HUES64 (cell line): ENCODE results near the gene IGDCC3.

Experiments
- H3K27ac ChIP-seq: 2 replicates; pipeline ENCODE4 v1.7.0; 2013; ENCODE audit warnings: low read depth, low read length, inconsistent platforms
- H3K27me3 ChIP-seq: 2 replicates; pipeline ENCODE4 v1.6.1; 2013; ENCODE audit warnings: mild to moderate bottlenecking, low read length; ENCODE audit not compliant: insufficient read depth
- H3K36me3 ChIP-seq: 2 replicates; pipeline ENCODE4 v1.6.1; 2013; ENCODE audit warnings: mild to moderate bottlenecking, low read length; ENCODE audit not compliant: insufficient read depth
- H3K4me1 ChIP-seq: 2 replicates; pipeline ENCODE4 v1.6.1; 2013; ENCODE audit warnings: mild to moderate bottlenecking, low read length, moderate library complexity; ENCODE audit not compliant: insufficient read depth
- H3K4me3 ChIP-seq: 2 replicates; pipeline ENCODE4 v1.5.1; 2013; ENCODE audit warnings: mild to moderate bottlenecking, low read length, moderate library complexity
- H3K9ac ChIP-seq: 2 replicates; pipeline ENCODE4 v1.6.1; 2013; ENCODE audit warnings: mild to moderate bottlenecking, low read depth, low read length
- H3K9me3 ChIP-seq: 2 replicates; pipeline ENCODE4 v1.6.1; 2013; ENCODE audit warnings: low read depth, low read length; ENCODE audit not compliant: insufficient read depth
- WGBS: fragments of 150-250, 120-280 bp; methylation state at CpG from one replicate; pipeline ENCODE4 v1.1.7; 2013; ENCODE audit warnings: missing lambda C conversion rate; 5-methylcytosine and 5-hydroxymethylcytosine counted together

IGDCC3 gene

GRCh38 chr15:65395567-65396202, 17.9 kb upstream of the IGDCC3 start:
- H3K4me1 ChIP-seq, result no peaks in the 10 kb centered on the region
- H3K9me3 ChIP-seq, result no peaks in the 10 kb centered on the region
- H3K27me3 ChIP-seq, result peaks cover 29% of the 10 kb centered on the region
- no peak overlapping the region for H3K27ac ChIP-seq
- peak overlapping the region; percentile 41 for H3K4me3 ChIP-seq
- H3K36me3 ChIP-seq, result peaks cover 29% of the 10 kb centered on the region
- WGBS, result 93% methylated on average over 72 of the region's 72 CpGs
- H3K9ac ChIP-seq, result no peak overlapping the region

DNA sequence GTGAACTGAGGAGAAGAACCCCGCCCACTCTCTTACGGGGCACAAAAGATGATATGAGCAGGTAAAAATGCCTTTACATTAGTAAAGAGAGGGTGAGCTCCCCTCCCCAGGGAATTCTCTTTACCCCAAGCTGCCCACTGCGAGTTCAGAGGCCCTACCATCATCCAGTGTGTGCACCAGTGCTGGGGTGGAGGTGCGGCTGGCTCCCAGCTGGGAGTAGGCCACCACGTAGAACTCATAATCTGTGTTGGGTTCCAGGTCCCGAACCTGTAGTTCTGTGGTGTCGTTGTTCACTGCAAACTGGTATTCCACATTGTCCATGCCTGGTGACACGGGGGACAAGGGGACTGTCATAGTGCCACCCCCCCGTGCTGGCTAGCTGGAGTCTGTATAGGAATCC, 17.1 kb upstream of the IGDCC3 start:
- peaks cover 29% of the 10 kb centered on the region for H3K27me3 ChIP-seq
- 93% methylated on average over 9 of the region's 9 CpGs for WGBS
- no peak overlapping the region for H3K9ac ChIP-seq
- H3K9me3 ChIP-seq, result no peaks in the 10 kb centered on the region
- H3K4me3 ChIP-seq, result no peak overlapping the region
- H3K27ac ChIP-seq, result no peak overlapping the region
- H3K4me1 ChIP-seq, result no peaks in the 10 kb centered on the region
- H3K36me3 ChIP-seq, result peaks cover 34% of the 10 kb centered on the region

GRCh38 chr15:65394280-65394789, 16.5 kb upstream of the IGDCC3 start:
- Histone ChIP-seq H3K36me3 (peaks cover 39% of the 10 kb centered on the region), H3K9me3 (no peaks in the 10 kb centered on the region), H3K4me1 (no peaks in the 10 kb centered on the region), H3K4me3 (no peak overlapping the region), H3K9ac (no peak overlapping the region), H3K27me3 (peaks cover 29% of the 10 kb centered on the region), H3K27ac (no peak overlapping the region)
- whole genome bisulfite sequencing, result 95% methylated on average over 11 of the region's 11 CpGs

GRCh38 chr15:65393557-65393956, 15.8 kb upstream of the IGDCC3 start:
- Histone ChIP-seq H3K4me1 (no peaks in the 10 kb centered on the region), H3K9ac (no peak overlapping the region), H3K9me3 (no peaks in the 10 kb centered on the region), H3K27ac (no peak overlapping the region), H3K4me3 (no peak overlapping the region), H3K36me3 (peaks cover 47% of the 10 kb centered on the region), H3K27me3 (peaks cover 29% of the 10 kb centered on the region)
- WGBS, result 96% methylated on average over 8 of the region's 8 CpGs

GRCh38 chr15:65393091-65393490, 15.3 kb upstream of the IGDCC3 start:
- WGBS, result 96% methylated on average over 13 of the region's 13 CpGs
- Histone ChIP-seq H3K4me3 (no peak overlapping the region), H3K4me1 (no peaks in the 10 kb centered on the region), H3K27ac (no peak overlapping the region), H3K9me3 (no peaks in the 10 kb centered on the region), H3K36me3 (peaks cover 48% of the 10 kb centered on the region), H3K9ac (no peak overlapping the region), H3K27me3 (peaks cover 29% of the 10 kb centered on the region)

DNA sequence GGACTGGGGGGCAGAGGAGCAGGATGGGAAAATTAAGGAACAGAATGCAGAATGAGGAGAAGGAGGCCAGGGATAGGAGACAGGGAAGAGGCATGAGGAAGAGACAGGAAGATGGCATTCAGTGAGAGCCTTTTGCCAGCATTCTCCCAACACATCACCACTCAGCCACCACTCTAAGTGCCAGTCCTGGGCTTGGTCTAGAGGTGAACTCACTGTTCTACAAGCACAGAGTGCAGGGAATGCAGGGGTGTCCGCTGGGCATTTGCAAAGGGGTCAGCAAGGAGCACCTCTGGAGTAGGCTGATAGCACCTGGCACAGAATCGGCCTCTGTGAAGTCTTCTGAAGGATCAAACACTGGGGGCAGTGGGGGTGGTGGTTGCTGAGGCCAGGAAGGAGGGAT, 14.6 kb upstream of the IGDCC3 start:
- peaks cover 44% of the 10 kb centered on the region for H3K36me3 ChIP-seq
- H3K4me3 ChIP-seq, result no peak overlapping the region
- 94% methylated on average over 2 of the region's 2 CpGs for WGBS
- no peak overlapping the region for H3K27ac ChIP-seq
- no peaks in the 10 kb centered on the region for H3K9me3 ChIP-seq
- H3K4me1 ChIP-seq, result no peaks in the 10 kb centered on the region
- H3K9ac ChIP-seq, result no peak overlapping the region
- H3K27me3 ChIP-seq, result peaks cover 22% of the 10 kb centered on the region

- Histone ChIP-seq H3K27me3 (peaks cover 16% of the 10 kb centered on the region), H3K4me1 (no peaks in the 10 kb centered on the region), H3K4me3 (no peak overlapping the region), H3K27ac (no peak overlapping the region), H3K9ac (no peak overlapping the region), H3K36me3 (peaks cover 45% of the 10 kb centered on the region), H3K9me3 (no peaks in the 10 kb centered on the region)
- WGBS, result 90% methylated on average over 10 of the region's 10 CpGs
These were observed 13.9 kb upstream of the IGDCC3 start for GRCh38 chr15:65391732-65392131.

DNA sequence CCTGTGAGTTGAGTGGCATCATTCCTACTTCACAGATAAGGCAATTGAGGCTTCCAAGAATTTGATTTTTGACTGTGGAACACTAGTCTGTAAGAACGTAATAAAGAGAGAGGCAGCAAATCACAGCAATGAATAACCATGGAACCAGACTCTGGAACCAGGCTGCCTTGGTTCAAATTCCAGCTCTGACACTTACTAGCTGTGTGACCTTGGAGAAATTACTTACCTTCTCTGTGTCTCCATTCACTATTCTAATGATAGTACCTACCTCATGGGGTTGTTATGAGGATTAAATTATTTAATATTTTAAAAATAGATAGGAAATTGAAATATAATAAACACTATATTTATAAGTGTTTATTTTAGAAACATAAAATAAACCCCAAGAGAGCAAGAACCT, 12.6 kb upstream of the IGDCC3 start:
- H3K36me3 ChIP-seq, result peaks cover 47% of the 10 kb centered on the region
- H3K9ac ChIP-seq, result no peak overlapping the region
- WGBS, result 89% methylated on average over 1 of the region's 1 CpG
- H3K9me3 ChIP-seq, result no peaks in the 10 kb centered on the region
- H3K27ac ChIP-seq, result no peak overlapping the region
- H3K4me1 ChIP-seq, result 0 out of 2 replicates have a peak, but pooled peaks cover under 1% of the 10 kb centered on the region
- H3K4me3 ChIP-seq, result no peak overlapping the region
- H3K27me3 ChIP-seq, result peaks cover 4% of the 10 kb centered on the region; the same call in 1 of the 2 replicates

DNA sequence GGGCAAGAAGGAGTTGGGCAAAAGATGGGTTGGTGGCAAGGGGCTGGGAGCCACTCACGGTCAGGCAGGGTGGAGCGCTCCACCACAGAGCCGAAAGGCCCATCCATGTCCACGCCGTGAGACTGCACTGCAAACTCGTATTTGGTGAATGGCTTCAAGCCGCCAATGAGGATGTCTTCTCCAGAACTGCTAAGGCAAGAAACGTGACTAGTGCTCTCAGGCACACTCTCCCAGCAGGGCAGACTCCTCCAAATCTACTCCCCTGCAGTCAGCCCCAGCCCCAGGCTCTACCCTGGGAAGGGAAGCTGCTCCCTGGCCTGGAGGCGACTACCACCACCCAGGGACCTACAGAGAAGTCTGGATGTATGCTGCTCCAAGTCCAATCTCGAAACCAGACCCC, 11.4 kb upstream of the IGDCC3 start:
- H3K27ac ChIP-seq, result no peak overlapping the region
- H3K36me3 ChIP-seq, result peaks cover 43% of the 10 kb centered on the region
- no peak overlapping the region for H3K9ac ChIP-seq
- no peak overlapping the region for H3K4me3 ChIP-seq
- H3K4me1 ChIP-seq, result peaks cover 3% of the 10 kb centered on the region; the same call in 1 of the 2 replicates
- H3K27me3 ChIP-seq, result no peaks in the 10 kb centered on the region
- no peaks in the 10 kb centered on the region for H3K9me3 ChIP-seq
- WGBS, result 94% methylated on average over 10 of the region's 10 CpGs

- 95% methylated on average over 16 of the region's 17 CpGs for whole genome bisulfite sequencing
These were observed 10.7 kb upstream of the IGDCC3 start for GRCh38 chr15:65388306-65389080.

DNA sequence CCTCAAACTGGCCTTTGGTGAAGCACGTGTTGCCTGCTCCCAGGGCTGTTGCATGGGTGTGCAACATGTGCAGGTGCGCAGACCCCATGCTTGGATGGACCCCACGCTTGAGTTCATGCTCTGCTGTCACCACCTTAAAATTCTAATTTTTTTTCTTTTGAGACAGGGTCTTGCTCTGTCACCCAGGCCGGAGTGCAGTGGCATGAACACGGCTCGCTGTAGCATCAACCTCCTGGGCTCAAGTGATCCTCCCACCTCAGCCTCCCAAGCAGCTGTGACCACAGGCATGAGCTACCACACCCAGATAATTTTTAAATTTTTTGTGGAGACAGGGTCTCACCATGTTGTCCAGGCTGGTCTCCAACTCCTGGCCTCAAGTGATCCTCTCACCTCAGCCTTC, 9.1 kb upstream of the IGDCC3 start:
- Histone ChIP-seq H3K4me1 (peaks cover 3% of the 10 kb centered on the region; the same call in 1 of the 2 replicates), H3K27ac (no peak overlapping the region), H3K36me3 (peaks cover 41% of the 10 kb centered on the region), H3K9me3 (no peaks in the 10 kb centered on the region), H3K27me3 (no peaks in the 10 kb centered on the region), H3K9ac (no peak overlapping the region), H3K4me3 (no peak overlapping the region)
- 95% methylated on average over 6 of the region's 6 CpGs for WGBS

More at GRCh38 chr15:65388306-65389080, 10.7 kb upstream of the IGDCC3 start:
- Histone ChIP-seq H3K9me3 (no peaks in the 10 kb centered on the region), H3K36me3 (peaks cover 50% of the 10 kb centered on the region), H3K4me1 (peaks cover 3% of the 10 kb centered on the region; the same call in 1 of the 2 replicates), H3K4me3 (no peak overlapping the region), H3K9ac (no peak overlapping the region), H3K27me3 (no peaks in the 10 kb centered on the region), H3K27ac (no peak overlapping the region)
